Measurements from ENCODE around the gene SPN.
A peak's percentile ranks its signal among the peaks of the same experiment; 100 is the strongest.
"Not testable (repeated sequence)": the region's sequence is repeated elsewhere in the genome, so short reads cannot be mapped to it uniquely, and the experiment has no call there.

The SPN gene, protein sequence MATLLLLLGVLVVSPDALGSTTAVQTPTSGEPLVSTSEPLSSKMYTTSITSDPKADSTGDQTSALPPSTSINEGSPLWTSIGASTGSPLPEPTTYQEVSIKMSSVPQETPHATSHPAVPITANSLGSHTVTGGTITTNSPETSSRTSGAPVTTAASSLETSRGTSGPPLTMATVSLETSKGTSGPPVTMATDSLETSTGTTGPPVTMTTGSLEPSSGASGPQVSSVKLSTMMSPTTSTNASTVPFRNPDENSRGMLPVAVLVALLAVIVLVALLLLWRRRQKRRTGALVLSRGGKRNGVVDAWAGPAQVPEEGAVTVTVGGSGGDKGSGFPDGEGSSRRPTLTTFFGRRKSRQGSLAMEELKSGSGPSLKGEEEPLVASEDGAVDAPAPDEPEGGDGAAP

DNA sequence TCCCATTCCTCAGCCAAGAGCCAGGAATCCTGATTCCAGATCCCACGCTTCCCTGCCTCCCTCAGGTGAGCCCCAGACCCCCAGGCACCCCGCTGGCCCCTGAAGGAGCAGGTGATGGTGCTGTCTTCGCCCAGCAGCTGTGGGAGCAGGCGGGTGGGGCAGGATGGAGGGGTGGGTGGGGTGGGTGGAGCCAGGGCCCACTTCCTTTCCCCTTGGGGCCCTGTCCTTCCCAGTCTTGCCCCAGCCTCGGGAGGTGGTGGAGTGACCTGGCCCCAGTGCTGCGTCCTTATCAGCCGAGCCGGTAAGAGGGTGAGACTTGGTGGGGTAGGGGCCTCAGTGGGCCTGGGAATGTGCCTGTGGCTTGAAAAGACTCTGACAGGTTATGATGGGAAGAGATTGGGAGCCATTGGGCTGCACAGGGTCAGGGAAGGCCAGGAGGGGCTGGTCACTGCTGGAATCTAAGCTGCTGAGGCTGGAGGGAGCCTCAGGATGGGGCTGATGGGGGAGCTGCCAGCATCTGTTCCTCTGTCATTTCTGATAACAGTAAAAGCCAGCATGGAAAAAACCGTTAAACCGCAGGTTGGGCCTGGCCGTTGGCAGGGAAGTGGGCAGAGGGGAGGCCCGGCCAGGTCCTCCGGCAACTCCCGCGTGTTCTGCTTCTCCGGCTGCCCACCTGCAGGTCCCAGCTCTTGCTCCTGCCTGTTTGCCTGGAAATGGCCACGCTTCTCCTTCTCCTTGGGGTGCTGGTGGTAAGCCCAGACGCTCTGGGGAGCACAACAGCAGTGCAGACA, at the start of gene SPN:
Gene SPN (plus strand): TSS at position 232 of the 791 bp plus-strand sequence. CDS start 482 bp downstream, at position 714.
- no peaks in the 10 kb centered on the region for H3K9me3 ChIP-seq
- TF ChIP-seq, protein P1, sequence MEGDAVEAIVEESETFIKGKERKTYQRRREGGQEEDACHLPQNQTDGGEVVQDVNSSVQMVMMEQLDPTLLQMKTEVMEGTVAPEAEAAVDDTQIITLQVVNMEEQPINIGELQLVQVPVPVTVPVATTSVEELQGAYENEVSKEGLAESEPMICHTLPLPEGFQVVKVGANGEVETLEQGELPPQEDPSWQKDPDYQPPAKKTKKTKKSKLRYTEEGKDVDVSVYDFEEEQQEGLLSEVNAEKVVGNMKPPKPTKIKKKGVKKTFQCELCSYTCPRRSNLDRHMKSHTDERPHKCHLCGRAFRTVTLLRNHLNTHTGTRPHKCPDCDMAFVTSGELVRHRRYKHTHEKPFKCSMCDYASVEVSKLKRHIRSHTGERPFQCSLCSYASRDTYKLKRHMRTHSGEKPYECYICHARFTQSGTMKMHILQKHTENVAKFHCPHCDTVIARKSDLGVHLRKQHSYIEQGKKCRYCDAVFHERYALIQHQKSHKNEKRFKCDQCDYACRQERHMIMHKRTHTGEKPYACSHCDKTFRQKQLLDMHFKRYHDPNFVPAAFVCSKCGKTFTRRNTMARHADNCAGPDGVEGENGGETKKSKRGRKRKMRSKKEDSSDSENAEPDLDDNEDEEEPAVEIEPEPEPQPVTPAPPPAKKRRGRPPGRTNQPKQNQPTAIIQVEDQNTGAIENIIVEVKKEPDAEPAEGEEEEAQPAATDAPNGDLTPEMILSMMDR (IDR thresholded peaks at IDR 0.05) = no peak

DNA sequence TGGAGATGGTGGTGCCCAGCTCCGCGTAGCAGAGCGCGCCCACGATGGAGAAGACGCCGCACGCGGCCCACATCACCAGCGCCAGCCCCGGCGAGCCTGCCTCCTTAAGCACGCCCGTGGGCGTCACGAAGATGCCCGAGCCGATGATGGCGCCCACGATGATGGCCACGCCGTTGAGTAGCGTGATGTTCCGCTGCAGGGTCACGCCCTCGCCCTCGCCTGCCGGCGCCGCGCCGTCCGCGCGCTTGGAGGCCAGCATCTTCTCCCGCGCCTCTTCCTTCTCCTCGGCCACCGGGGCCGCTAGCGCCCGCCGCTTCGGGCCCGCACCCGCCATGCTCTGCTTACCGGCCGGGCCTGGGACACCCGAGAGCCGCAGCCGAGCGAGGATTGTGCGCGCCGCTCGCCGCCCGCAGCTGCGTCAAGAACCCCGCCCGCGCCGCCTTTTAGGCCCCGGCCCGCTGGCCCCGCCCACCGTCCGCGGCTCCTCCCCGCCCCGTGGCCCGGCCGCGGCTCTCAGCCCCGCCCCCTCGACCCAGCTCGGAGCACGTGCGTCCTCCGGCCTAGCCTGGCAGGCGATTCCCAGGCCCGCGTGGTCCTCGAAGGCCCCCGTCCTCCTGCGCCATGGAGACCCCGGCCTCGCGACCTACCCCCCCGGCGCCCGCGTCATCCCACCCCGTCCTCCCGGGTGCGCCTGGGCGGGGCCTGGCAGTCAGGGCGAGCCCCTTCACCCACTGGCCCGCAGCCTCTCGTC, 49.6 kb upstream of the SPN start:
- peak; percentile 68 to 83 for DNase-seq
- Histone ChIP-seq H3K4me1 (peaks cover 0 to 12% (median 8%) of the 10 kb centered on the region in 4 donors), H3K27ac (peak overlapping the region; percentile 6 to 18), H3K4me3 (peak overlapping the region; percentile 50 to 64)
- H3K36me3 ChIP-seq; intact Hi-C loops (cut with DNase I; ENCODE audit: low total_unique reads); H3K27me3 ChIP-seq; H3K9me3 ChIP-seq: not testable (repeated sequence)

More for the DNA sequence above, at the start of gene SPN:
- Histone ChIP-seq H3K27ac (no peak within 1 kb of the TSS), H3K27me3 (peaks cover 0 to 42% of the 10 kb centered on the region in 2 donors), H3K4me3 (peak within 1 kb of the TSS in 1 of 2 donors; percentile 11), H3K4me1 (peaks cover 0 to 7% (median 3%) of the 10 kb centered on the region in 4 donors), H3K36me3 (no peaks in the 10 kb centered on the region)
- intact Hi-C loops (cut with DNase I; ENCODE audit: low total_unique reads) = no loop called here
- DNase-seq = no peak

DNA sequence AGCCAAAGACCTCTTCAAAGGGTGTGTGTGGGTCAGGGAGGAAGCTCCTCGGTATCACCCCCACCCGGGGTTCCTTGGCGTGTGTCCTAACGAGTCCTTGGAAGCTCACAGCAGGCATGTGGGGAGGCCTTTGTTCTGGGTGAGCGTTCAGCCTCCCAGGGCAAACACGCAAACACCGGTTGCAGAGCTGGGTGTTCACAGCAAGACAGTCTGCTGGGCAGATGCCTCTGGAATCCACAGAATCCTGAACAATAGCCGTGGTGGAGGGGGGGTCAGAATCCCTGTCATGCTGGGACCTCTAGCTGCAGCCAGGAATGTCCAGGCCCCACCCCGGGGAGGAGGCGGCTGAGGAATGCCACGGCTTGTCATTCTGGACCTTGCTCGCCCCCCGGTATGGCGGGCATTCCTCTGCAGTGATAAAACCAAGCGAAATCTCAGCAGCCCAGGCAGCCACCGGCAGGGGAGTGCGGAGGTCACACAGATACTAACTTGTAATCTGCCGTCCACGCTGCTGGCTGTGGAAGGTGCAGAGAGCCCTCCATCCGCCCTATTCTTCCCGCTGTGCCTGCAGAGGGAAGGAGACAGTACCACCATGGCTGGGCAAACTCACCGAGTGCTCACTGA, 48.2 kb upstream of the SPN start:
- H3K27me3 ChIP-seq; H3K9me3 ChIP-seq; H3K27ac ChIP-seq; H3K4me3 ChIP-seq; H3K36me3 ChIP-seq; intact Hi-C loops (cut with DNase I; ENCODE audit: low total_unique reads); DNase-seq: not testable (repeated sequence)
- H3K4me1 ChIP-seq = peaks cover 0 to 12% (median 8%) of the 10 kb centered on the region in 4 donors

DNA sequence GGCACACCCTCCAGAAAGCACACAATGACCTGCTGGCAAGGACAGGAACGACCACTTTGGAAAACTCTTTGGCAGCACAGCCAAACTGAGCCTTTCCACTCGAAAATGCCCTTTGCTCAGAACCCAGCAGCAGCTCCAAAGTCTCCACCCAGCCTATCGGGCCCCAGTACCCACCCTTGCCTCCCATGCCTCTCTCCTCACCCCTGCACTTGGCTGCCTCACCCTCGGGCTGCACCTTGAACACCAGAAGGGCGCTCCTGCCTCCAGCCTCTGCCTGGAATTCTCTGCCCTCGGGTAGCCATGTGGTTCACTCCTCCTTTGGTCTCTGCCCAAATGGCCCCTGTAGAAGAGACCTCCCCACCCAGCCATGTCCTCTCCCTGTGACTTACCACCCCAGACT, 46.9 kb upstream of the SPN start:
- not testable (repeated sequence) for DNase-seq

DNA sequence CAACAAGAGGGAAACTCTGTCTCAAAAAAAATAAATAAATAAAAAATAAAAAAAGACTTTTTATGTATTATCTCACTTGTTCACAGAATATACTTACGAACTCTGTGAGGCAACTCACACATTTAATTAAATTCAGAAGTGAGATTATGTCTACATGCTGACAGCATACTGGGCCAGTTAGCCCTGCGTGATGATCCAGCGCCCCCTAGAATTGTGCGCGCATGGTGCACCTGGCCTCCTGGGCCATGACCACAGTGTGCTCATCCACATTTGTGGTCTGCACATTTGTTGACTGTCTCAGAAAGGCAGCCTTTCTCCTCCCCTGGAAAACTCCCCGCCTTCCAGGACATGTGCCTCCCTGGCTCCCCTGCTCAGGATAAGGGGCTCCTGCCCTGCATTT, 42.5 kb upstream of the SPN start:
- H3K27me3 ChIP-seq; H3K36me3 ChIP-seq; H3K9me3 ChIP-seq; H3K27ac ChIP-seq; DNase-seq; intact Hi-C loops (cut with DNase I; ENCODE audit: low total_unique reads); H3K4me3 ChIP-seq: not testable (repeated sequence)
- H3K4me1 ChIP-seq = peaks cover 0 to 13% (median 3%) of the 10 kb centered on the region in 4 donors

More for the DNA sequence above, 46.9 kb upstream of the SPN start:
- H3K27me3 ChIP-seq; H3K9me3 ChIP-seq; H3K36me3 ChIP-seq; H3K4me3 ChIP-seq; H3K27ac ChIP-seq; intact Hi-C loops (cut with DNase I; ENCODE audit: low total_unique reads): not testable (repeated sequence)
- H3K4me1 ChIP-seq = peaks cover 0 to 12% (median 8%) of the 10 kb centered on the region in 4 donors

DNA sequence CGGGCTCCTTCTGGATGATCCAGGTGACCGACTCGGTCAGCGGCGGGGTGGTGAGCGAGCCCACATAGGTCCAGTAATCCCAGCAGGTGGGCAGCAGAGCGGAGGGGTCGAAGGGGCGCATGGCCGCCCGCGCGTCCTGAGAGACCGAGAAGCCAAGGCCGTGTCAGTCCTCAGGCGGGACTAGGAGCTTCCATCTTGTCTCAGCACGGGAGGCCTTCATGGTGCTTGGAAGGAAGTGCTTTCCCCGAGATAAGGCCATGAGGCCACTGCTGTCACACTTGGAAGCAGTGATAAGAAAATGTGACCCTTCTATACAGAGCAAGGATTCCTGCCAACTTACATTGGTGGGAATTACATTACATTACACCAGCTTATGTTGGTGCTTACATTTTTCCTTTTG, 40.3 kb upstream of the SPN start:
- H3K9me3 ChIP-seq; DNase-seq; intact Hi-C loops (cut with DNase I; ENCODE audit: low total_unique reads): not testable (repeated sequence)

DNA sequence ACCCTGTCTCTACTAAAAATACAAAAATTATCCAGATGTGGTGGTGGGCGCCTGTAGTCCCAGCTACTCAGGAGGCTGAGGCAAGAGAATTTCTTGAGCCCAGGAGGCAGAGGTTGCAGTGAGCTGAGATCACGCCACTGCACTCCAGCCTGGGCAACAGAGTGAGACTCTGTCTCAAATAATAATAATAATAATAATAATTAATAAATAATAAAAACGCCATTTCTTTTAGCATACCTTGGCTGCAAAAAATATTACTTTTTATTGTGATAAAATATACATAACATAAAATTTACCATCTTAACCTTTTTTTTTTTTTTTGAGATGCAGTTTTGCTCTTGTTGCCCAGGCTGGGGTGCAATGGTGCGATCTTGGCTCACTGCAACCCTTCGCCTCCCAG, 39.8 kb upstream of the SPN start:
- H3K27ac ChIP-seq; H3K27me3 ChIP-seq; DNase-seq; intact Hi-C loops (cut with DNase I; ENCODE audit: low total_unique reads); H3K9me3 ChIP-seq; H3K4me3 ChIP-seq; H3K36me3 ChIP-seq: not testable (repeated sequence)
- peaks cover 0 to 14% (median 3%) of the 10 kb centered on the region in 4 donors for H3K4me1 ChIP-seq

More for the DNA sequence above, 40.3 kb upstream of the SPN start:
- not testable (repeated sequence) for H3K27ac ChIP-seq, H3K4me3 ChIP-seq, H3K36me3 ChIP-seq, H3K27me3 ChIP-seq
- peaks cover 0 to 14% (median 3%) of the 10 kb centered on the region in 4 donors for H3K4me1 ChIP-seq

DNA sequence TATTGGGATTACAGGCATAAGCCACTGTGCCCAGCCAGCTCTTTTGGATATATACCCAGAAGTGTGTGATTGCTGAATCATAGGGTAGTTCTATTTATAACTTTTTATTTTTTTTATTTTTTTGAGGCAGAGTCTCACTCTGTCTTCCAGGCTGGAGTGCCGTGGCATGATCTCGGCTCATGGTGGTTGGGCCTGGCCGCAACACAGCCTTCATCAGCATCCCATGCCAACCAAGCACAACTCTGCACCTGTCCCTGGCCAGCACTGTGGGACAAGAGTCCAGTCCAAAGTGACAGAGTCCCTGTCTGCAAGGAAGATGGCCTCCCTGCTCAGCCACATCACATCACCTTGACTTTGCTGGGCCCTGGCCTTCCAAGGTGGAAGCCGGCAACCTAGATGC, 37.9 kb upstream of the SPN start:
- not testable (repeated sequence) for H3K27me3 ChIP-seq
- H3K27ac ChIP-seq = peak overlapping the region in 1 of 2 donors; percentile 58

DNA sequence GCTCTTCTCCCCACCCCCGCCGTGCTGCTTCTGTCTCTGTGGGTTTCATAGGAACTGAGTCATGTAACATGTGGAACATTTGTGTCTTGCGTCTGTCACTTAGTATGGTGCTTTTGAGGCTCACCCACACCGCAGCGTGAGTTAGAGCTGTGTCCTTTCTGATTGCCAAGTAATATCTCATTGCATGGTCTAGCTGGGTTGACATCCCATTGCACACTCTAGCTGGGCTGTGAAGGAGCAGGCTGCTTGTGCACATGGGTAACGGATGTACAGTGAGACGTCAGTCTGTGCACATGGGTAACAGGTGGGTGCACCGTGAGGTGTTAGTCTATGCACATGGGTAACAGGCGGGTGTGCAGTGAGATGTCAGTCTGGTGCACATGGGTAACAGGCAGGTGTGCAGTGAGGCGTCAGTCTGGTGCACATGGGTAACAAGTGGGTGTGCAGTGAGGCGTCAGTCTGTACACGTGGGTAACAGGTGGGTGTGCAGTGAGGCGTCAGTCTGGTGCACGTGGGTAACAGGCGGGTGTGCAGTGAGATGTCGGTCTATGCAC, 36.2 kb upstream of the SPN start:
- H3K9me3 ChIP-seq; H3K4me3 ChIP-seq; H3K36me3 ChIP-seq; DNase-seq; intact Hi-C loops (cut with DNase I; ENCODE audit: low total_unique reads); H3K27ac ChIP-seq; H3K27me3 ChIP-seq: not testable (repeated sequence)
- H3K4me1 ChIP-seq = peaks cover 0 to 19% (median 4%) of the 10 kb centered on the region in 4 donors

More for the DNA sequence above, 37.9 kb upstream of the SPN start:
- H3K4me1 ChIP-seq = peaks cover 0 to 19% (median 4%) of the 10 kb centered on the region in 4 donors
- H3K36me3 ChIP-seq; H3K9me3 ChIP-seq; H3K4me3 ChIP-seq; DNase-seq; intact Hi-C loops (cut with DNase I; ENCODE audit: low total_unique reads): not testable (repeated sequence)

DNA sequence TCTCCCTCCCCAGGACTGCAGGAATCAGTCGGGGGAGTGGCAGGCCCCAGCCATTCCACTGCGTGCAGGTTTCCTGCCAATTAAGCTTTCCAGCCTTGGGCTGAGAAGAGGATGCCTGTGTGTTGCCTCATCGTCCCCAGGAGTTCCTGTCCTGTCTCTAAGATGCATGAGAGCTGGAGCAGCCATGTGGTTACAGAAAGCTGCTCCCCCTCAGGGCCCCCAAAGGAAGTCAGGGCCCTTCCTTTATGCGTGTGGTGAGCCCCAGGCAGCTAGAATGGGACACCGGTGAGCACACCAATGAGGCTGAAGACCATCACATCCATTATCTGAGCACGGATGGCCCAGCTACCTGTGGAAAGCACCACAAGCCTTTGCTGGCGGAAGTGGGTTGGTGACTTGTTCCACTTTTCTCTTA, 35.4 kb upstream of the SPN start:
- peaks cover 0 to 19% (median 4%) of the 10 kb centered on the region in 4 donors for H3K4me1 ChIP-seq
- H3K9me3 ChIP-seq; H3K27me3 ChIP-seq; H3K36me3 ChIP-seq; DNase-seq; intact Hi-C loops (cut with DNase I; ENCODE audit: low total_unique reads); H3K4me3 ChIP-seq; H3K27ac ChIP-seq: not testable (repeated sequence)

DNA sequence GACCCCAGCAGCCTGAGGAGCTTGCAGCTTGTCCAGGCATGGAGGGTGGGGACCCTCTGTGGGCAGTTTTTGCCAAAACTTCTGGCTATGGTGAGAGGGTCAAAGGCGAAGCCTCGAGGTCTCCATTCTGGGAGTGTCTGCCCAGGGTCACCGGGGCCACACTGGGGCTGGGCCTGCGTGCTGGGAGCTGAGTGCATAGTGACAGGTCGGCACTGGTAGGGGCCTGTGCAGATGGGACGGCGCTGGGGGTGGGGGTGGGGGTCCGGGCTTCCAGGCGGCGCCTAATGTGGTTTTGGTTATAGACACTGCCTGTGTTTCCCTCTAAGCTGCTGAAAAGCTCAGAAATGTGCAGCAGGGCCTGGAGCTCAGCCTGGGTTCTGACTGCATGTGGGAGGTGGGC, 34.3 kb upstream of the SPN start:
- DNase-seq; H3K27ac ChIP-seq; H3K9me3 ChIP-seq; H3K36me3 ChIP-seq; H3K27me3 ChIP-seq; intact Hi-C loops (cut with DNase I; ENCODE audit: low total_unique reads); H3K4me3 ChIP-seq: not testable (repeated sequence)
- peaks cover 0 to 19% (median 4%) of the 10 kb centered on the region in 4 donors for H3K4me1 ChIP-seq
